ENCODE results near the gene ABCA1.

Gene ABCA1

DNA sequence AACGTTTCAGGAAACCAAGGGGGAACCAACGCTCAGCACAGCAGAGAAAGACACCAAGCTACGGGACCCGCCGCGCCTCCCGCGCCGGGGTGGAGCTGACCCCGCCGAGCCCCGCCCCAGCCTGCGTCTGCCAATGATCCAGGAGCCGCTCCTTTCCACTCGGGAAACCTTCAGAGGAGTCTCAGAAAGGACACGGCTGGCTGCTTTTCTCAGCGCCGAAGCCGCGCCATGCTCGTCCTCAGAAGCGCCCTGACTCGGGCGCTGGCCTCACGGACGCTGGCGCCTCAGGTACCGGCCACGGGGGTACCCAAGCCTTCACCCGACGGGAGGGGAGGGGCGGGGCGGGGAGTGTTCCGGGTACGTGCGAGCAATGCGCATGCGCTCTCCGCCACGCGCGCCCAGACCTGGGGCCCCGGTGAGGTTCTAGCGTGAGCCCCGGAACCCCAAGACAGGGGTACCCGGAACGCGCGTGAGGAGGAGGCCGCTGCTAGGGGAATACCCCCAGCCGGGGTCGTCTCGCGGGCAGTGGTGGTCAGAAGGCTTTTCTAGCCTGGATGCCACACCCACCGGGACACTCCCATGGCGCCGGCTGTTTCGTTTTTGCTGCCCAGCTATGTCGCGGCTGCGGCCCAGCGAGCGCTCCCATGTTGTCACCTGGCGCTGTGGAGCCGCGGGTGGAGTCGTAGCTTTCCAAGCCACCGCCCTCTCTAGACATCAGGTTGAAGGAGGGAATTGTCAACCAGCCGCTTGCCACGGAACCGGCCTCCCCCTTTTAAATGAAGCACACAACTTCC is 180.2 kb downstream of the ABCA1 start, which contains the start of gene NIPSNAP3A:
NIPSNAP3A (plus strand) TSS at position 119 of the 794 bp plus-strand sequence; CDS start at position 229, 110 bp downstream.
- peak; percentile 79 for DNase-seq

DNA sequence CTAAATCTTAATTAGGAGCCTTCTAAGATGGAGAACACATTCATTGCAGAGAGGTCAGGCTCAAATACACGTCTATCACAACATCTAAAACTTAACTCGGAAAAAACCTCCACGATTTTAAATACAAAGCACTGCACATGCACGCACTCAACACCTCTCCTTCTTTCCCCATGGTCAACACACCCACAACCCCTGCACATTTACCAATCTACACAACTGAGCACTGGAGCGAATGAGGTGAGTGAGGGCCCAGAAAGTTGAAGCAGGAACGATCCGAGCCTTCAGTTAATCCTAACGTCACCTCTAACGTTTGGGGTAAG is 180.8 kb downstream of the ABCA1 start:
- no peak for DNase-seq

DNA sequence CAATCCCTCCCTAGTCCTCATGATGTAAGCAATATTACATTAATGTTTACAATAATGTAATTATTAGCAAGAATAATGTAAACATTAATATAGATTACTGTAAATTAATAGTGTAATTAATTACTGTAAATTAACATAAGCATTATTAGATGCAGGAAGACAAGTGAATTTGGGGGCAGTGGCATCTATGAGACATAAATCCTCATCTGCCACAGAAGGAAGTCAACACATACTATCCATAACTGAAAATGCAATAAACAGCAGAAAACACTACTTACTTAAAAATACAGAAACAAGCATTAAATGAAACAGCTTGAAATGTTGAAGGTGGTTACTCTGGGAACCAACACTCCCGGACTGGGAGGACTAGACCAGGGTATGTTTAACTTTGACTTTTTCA is 181.2 kb downstream of the ABCA1 start:
- no peak for DNase-seq

DNA sequence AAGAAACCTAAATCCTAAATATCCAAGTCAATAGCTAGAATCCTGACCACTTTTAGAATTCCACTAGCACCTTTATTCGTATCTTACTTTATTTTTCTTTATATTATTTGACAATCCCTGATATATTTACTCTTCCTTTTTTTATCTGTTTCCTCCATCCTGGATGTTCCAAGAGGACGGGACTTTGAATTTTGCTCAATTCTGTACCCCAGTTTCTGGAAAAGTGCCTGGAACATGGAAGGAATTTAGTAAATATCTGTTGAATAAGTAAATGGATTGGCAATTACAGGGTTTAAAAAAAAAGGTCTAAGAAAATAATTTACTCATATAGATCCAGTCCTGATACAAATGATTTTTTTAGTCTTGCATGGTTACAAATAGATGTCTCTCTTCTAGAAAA is 181.7 kb downstream of the ABCA1 start:
- DNase-seq: no peak

DNA sequence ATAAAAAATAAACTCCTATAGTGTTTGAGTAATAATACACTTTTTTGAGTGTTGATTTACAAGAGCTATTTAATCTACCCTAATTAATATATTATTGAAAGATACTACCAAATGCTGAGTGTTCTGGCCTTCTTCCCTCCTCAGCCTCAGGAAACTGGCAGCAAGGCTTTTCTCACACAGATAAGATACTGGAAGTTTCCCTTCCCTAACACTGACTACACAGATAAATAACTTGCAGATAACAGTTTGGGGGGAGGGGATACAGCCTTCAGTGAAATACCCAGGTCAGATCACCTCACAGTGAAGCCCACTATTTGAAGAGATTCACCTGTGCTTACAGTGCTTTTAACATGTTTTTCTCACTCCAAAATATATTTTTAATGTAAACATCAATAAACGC is 182.1 kb downstream of the ABCA1 start:
- no peak for DNase-seq

DNA sequence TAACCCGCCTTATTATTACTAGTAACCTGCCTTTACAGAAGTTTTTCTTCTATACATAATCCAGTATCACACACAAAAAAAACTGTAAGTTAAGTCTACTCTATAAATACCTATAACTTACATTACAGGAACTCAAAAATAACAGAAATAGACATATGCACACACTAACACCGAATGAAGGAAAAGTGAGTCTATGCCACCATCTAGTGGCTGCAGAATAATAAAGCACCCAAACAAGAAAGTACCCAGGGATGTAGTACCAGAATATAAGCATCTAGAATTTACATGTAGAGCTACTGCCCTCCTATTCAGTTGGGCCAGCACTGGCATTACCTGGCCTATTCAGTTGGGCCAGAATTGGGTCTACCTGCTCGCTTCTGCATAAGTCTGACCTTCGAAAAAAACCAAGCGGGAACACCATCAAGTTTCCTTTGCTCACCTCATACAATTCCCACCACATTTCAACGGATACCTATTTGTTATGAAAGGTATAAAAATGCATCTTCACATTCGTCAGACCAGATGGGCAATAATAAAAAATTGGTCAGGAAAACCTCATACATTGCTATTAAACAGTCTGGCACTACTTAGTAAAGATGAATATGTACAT is 184.5 kb downstream of the ABCA1 start:
- no peak for DNase-seq

GRCh38 chr9:104740621-104741020 is 187.3 kb downstream of the ABCA1 start:
- no peak for DNase-seq

DNA sequence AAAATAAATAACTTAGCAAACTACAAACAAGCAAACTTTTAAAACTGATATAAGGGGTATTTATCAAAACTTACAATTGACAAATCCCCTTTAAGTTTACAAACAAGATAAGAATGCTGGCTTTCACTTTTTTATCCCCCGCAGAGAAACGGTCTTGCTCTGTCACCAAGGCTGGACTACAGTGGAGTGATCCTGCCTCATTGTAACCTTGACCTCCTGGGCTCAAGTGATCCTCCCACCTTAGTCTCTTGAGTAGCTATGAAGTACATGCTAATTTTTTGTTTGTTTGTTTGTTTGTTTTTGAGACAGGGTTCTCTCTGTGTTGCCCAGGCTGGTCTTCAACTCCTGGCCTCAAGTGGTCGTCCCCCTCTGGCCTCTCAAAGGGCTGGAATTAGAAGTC is 189.5 kb downstream of the ABCA1 start:
- no peak for DNase-seq

All from NK-92 treated with Interleukin-12 subunit alpha and Interleukin-12 subunit beta, amount 100 ng/mL, for 24 hours (cell line).